Measurements from ENCODE around the gene MERTK.
"Not testable (repeated sequence)": the region's sequence is repeated elsewhere in the genome, so short reads cannot be mapped to it uniquely, and the experiment has no call there.

Gene MERTK

DNA sequence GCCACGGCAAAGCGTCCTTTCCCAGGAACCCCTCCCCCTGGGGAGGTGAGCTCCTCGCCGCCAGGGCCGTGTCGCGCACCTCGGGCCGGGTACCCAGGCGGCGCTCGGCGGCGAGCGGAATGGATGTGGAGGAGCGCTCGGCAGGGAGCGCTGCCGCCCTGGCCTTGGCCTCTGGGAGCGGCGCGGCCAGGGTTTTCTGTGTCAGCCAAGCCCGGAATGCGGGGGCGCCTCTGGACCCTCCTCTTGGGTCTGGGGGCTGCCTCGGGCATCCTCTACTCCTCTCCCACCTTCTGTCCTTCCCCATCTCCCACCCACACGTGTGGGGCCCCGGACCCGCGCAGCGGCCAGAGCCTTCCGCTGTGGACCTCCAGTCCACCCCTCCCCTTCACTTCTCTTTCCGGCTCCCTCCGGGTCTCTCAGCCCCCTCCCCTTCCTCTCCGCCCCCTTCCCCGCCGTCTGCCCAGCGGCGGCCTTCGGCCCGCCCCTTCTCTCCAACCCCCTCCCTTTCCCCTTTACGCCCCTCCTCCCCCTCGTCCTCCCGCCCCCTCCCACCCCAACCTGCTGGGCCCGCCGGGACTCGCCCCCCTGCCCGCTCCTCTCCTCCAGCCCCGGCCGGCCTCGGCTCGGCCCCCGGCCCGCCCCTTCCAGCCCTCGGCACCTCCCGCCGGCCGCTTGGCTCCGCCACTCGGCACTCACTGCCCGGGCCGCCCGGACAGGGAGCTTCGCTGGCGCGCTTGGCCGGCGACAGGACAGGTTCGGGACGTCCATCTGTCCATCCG is at the start of gene MERTK:
MERTK (plus strand) TSS at position 684 of the 779 bp plus-strand sequence. CDS start 129 bp downstream, outside the sequence.
- DNase-seq = peak; percentile 86 to 94 (median 91)

DNA sequence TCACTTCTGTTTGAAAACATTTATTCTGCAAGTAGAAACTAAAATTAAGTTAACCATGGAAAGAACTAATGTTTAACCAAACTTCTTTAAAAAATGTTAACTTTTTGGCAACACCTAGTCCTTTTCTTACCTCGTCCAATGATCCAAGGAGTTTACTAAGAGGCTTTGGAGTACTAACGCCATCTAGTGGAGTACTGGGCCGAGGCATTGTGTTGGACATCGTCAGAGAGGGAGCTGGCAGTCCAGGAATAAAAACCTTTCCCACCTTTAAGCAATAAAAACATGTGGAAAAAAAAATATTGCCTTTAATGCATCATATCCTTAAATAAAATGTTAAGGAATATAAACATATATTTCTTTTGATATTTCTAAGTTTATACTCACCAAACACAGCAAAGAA is 47.8 kb upstream of the MERTK start:
- DNase-seq = peak in 2 of 3 donors; percentile 17 to 55

DNA sequence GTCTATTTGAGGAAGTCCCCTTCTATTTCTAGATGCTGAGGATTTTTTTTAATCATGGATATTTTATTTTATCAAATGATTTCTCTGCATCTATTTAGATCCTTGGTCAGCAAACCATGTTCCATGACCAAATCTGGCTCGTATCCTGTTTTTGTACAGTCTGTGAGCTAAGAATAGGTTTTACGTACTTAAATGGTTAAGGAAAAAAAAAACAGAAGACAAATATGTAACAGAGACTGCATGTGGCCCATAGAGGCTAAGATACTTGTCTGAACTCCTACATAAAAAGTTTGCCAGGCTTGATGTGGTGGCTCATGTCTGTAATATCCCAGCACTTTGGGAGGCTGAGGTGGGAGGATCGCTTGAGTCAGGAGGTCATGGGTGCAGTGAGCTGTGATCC is 45.9 kb upstream of the MERTK start:
- DNase-seq = not testable (repeated sequence)

DNA sequence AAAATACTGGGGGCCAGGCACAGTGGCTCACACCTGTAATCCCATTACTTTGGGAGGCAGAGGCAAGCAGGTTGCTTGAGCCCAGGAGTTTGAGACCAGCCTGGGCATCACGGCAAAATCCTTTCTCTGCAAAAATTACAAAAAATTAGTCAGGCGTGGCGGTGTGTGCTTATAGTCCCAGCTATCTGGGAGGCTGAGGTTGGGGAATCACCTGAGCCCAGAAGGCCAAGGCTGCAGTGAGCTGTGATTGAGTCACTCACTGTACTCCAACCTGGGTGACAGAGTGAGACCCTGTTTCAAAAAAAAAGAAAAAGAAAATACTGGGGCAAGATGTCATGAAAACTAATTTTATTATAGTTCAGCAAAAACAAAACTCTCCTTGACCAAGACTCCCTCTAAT is 38.4 kb upstream of the MERTK start:
- DNase-seq = not testable (repeated sequence)

DNA sequence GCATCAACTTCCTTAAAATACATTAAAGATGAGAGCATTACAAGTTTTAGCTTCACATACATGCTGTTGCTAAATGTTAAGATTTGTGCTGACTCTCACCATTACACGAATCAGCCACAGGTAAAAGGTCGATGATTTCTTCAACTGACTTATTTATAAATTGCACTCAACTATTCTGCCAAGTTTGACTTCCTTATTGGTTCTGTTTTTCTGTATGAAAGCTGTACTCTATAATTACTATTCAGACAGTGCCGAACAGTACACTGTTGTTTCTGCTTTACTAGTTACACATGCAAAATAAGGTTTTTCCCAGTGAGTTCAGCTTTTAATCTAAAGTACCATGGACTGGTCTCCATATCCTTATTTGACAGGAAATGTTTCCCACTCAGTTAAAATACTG is 33.3 kb upstream of the MERTK start:
- not testable (repeated sequence) for DNase-seq

DNA sequence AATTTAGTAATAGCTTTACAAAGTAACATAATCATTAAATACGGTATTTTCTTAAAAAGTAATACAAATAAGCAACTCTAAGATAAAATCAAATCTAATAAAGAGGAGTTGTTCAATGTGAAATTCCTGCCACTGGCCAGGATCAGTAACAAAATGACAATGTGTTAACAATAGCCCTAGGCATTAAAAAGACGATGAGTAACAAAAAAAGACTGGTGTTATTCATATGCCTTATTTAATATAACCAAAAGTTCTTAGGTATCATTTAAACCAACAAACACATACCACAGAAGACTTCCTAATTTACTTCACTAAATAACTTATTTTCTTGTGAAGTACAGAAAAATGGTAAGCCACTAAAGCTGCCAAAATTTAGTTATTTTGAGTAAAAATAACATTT is 25.6 kb upstream of the MERTK start:
- DNase-seq = not testable (repeated sequence)

DNA sequence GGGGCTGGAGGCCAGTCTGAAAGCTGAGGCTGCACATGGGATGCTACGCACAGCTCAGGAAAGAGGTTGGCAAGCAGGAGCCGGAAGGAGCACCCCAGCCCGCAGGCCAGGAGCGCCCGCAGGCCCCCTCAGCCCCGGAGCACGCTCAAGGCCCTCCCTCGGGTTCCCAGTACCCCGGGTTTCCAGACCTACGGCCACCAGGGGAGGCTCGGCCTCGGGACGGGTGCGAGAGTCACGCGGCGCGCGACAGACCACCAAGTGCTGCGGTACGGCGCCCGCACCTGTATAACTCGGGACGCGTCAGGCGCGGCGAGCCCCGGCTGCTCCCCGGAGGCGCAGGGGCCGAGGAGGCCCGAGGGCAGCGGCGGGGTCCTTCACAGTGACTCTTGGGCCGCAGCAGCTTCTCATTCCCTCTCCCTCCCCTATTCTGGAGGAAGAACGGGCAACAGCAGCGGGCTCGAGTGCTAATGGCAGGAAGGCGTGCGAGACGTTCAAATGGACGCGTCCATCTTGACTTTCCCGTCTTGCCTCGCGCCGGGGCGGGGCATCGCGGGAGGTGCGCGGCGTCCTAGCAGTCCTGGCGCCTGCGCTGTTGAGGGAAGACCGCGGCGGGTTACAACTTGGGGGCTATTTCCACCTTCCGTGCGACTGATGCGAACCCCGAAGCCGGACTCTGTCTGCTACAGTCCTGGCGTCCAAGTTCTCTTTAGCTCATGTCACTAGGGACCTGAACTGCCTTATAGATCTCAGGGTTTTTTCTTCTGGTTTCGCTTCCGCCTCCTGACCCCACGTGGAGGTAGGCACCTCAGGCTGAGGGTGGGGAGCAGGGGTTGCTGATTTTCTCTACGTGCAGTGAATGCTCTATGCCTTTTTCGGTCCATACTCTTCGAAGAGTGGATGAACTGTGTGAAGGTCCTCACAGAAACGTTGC is 14.5 kb upstream of the MERTK start, which contains the start of gene ANAPC1:
ANAPC1 (minus strand) TSS at position 533 of the 931 bp plus-strand sequence. CDS start 3,368 bp downstream, outside the sequence.
- DNase-seq = peak; percentile 82 to 92 (median 88)

DNA sequence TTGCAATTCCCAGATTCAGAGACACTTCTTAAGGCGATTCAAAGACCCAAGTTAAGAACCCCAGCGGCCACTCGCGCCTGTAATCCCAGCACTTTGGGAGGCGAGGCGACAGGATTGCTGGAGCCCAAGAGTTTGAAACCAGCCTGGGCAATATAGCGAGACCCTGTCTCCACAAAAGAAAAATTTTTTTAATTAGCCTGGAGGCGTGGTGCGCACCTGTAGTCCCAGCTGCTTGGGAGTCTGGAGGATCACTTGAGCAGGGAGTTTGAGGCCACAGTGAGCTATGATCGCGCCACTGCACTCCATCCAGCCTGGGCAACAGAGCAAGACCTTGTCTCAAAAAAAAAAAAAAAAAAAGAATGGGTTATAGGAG is 13.8 kb upstream of the MERTK start:
- no peak for DNase-seq

DNA sequence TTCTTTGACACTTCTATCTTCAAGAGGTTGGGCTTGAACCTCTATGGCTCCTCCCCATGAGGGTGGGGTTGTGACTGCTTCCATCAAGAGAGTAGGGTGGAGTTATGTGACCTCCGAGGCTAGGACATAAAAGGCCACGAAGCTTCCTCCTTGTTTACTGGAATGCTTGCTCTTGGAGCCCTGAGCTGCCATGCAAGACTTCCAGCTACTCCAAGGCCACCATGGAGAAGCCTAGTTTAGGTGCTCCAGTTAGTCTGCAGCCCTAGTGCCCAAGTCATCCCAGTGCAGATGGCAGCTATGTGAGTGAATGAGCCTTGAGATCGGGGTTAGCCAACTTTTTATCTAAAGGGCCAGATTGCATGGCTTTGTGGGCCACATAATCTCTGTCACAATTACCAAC is 2.4 kb upstream of the MERTK start:
- DNase-seq = peak; percentile 65 to 78 (median 73)

DNA sequence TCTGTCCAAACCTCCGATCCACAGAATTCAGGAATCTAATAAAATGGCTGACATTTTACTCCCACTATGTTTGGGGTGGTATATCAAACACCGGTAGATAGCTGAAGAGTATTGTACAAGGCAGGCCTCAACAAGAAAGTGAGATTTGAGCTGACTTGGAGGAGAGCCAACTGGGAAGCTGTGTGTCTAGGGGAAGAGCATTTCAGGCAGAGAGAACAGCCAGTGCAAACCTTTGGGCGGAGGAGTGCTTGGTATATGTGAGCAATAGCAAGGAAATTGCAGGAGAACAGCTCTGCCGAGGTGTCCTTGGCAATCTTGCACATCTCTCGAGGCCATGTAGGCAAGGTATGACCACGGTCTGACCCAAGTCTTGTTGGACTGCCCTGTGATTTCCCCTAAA is 1.8 kb upstream of the MERTK start:
- no peak for DNase-seq

DNA sequence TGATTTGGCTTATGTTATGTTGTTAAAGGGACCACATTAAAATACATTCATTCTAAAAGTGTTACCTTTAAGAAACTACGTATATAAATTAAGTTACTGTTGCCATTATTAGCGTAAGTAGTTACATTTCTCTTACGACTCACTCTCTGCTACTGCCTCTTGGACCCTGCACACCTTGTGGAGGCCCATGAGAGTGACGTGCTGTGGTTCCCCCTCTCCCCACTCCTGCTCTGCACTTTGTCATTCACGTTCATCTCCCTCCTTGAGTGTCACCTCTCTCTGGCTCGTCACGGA is 830 bp upstream of the MERTK start:
- DNase-seq = no peak

DNA sequence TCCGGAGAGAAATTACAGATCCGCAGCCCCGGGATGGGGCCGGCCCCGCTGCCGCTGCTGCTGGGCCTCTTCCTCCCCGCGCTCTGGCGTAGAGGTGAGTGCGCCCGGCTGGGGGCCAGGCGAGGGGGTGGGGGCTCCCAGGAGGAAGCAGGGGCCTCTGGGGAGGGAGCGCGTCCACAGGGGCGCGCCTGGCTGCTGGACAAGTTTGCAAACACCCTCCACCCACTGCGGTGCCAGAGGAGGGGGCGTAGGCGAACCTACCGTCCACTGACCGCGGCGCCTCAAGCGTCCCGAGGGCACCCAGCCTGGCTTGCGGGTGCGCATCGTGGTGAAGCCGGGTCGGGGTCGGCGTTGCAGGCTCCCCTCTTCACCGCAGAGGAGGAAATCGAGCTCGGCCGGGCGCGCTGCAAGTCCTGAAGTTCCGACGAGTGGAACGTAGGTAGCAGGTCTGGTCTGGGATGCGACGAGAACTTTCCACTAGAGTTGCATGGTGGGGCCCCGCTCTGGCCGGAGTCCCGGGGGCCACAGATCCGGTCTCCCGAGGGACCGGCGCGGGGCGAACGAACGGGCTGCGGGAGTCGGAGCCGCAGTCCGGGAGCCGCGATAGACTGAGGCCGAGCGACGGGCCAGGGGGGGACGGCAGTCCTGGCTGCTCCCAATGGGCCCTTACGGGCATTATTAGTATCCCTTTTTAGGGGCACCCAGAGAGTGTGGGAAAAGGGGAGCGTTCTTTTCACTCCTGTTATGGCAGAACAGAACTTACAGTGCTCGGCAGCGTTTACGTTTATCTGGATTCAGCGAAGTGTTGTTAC is 502 bp downstream of the MERTK start:
- DNase-seq = peak; percentile 45 to 67 (median 49)

DNA sequence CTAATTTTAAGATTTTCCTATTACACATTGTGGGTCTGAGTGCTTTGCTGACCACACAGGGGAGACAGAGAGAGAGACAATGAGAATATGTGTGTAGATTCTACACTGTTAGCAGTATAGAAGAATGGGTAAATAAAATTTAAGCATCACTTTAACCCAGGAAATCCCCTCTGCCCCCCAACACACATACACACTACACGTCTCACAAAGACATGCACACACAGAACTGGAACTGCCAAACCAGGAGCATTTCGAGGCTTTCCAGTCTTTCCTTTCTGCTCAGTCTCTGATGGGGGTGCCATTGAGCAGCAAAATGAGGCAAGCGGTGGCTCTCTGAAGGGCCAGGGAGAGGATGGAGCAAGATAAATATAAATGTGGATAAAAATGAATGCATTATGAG is 2.5 kb downstream of the MERTK start:
- peak; percentile 56 to 63 (median 58) for DNase-seq

DNA sequence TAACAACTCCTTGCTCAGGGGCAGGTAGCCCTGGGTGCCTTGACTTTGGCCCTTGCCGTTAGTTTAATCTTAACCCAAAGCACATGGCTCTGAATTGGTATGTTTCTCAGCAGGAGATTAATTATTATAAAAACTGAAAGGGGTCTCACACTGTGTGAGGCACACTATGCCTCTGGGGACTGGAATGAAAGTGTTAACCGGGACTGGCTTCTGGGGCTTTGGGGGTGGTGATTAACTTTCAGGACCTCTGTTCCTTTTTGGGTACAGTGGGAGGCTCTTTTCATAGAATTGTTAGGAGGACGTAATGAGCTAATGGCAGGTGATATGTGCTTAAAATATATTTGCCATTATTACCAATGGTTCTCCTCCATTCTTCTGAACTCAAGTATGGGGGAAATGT is 5.1 kb downstream of the MERTK start:
- no peak for DNase-seq

DNA sequence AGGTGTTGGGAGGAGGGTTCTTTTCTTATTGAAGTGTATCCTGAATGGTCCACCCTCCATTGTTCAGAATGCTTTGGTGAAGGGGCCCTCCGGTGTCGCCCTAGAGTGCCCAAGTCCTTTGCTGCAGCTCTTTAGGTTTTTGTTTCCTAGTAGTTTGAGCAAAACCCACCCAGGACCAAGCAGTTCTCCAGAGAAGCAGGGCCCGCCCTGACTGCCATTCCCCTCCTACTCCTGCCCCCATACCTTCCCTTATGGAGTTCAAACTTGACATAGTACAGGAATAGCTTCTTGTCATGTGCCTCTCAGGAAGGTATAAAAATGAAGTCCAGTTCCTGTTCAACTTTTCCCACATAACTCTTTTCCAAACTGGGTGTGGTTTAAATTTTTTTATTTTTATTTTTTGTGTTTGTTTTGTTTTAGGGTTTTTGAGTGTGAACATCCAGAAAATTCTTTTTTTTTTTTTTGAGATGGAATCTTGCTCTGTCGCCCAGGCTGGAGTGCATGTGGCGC is 5.6 kb downstream of the MERTK start:
- no peak for DNase-seq

DNA sequence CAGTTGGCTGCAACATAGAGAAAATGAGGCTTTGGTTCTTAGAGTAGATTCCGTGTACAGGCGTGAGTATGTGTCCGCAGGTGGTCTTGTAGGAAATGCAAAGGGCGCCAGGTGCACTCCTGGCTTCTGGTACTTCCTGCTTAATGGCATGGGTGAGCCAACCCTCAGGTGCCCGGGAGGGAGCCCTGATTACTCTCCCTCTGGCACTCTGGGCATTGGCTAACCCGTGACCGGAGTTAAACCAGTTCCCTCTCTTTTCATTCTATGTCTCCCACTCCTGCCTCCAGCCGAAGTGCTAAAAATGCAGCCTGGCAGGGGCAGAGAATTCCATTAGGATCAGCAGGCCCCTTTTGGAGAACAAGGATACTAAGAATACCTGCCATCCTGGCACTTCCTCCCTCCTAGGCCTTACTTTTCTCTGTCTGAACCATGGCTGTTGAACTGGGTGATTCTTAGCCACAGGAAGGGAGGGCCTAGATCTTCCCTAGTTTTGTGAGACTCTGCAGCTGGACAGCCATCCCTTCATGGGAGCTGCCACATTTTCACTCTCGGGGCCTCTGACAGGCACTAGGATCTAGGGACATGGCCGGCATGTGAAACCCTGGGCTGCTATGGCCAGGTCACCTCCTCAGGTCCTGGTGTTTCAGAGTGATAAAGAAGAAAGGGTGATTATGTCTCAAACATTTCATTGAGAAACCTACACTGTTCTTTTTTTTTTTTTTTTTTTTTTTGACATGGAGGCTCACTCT is 6.5 kb downstream of the MERTK start:
- DNase-seq = no peak

DNA sequence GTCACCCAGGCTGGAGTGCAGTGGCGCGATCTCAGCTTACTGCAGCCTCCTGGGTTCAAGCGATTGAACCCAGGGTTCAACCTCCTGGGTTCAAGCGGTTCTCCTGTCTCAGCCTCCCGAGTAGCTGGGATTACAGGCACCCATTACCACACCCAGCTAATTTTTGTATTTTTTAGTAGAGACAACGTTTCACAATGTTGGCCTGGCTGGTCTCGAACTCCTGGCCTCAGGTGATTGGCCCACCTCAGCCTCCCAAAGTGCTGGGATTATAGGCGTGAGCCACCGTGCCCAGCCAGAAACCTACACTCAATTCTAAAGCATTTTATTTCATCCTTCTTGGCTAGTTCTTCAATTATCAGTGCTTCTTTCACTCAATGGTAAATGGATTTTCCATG is 7.1 kb downstream of the MERTK start:
- not testable (repeated sequence) for DNase-seq

DNA sequence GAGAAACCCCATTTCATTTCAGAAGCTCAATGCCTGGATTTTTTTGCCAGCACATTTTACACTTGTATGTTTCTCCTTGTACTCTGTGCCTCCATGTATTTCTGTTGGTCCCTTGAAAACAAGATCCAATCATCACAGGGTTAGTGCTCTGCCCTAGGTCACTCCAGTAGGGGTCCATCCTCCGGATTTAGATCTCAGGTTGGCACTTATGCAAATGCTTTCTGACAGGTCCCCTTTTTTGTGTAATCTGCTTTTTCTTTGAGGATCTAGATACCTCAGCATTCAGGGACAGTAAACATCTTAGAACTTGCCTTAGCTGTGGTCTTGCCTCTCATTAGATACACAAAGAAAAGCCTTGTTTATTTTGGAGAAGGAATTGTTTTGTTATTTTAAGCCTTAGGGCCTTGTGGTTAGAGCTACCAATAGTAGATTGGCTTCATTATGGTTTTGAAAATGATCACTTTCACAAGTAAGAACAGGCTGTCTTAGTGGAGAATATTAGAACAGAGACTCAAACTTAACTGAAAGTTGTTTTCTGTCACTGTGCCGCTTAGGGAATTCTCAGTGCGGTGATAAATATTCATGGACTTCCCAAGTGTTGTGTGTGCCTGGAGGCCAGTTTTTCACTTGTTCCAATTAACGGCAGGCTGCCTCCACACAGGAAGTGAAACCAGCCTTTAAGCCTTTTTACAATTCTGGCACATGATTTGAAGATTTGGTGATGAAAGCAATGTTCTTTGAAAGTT is 7.8 kb downstream of the MERTK start:
- peak; percentile 80 to 88 (median 88) for DNase-seq

DNA sequence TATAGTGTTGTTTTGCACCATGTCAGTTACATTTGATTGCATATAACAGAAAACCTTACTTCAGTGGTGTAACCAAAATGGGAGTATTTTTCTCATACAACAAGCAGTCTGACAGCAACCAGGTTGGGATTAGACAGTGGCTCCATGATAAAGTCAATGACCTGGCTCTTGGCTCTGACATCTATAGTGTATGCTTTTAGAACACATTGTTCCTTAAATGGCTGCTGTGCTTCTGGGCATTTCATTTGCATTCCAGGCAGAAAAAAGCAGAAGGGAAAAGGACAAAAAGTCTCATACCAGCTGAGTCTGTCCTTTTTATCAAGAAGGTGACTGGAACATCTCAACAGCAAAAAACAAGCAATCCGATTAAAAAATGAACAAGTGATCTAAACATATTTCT is 10.2 kb downstream of the MERTK start:
- DNase-seq = peak in 1 of 3 donors; percentile 24

DNA sequence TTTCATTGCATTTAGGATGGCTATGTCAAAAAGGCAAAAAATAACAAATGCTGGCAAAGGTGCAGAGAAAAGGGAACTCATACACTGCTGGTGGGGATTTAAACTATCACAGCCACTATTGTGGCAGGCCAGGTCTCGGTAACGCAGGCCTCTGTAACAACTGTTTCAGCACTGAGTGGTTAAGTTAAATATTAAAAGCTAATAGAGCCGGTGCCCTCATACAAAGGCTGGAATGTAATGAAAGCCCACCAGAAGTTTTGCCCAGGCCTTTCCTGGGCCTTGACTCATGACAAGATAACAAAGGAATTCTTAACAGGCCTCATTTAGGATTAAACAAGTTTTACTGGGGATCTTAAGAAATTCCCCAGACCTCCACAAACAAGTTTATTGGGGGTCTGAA is 10.7 kb downstream of the MERTK start:
- no peak for DNase-seq

DNA sequence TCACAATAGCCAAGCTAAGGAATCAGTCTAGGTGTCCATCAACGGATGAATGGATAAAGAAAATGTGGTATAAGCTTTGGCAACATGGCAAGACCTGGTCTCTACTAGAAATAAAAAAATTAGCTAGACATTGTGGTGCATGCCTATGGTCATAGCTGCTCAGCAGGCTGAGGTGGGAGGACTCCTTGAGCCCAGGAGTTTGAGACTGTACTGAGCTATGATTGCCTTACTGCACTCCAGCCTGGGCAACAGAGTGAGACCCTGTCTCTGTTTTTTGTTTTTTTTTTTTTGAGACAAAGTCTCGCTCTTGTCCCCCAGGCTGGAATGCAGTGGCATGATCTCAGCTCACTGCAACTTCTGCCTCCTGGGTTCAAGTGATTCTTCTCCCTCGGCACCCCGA is 11.6 kb downstream of the MERTK start:
- not testable (repeated sequence) for DNase-seq
